IPS DF 4.7 (cell line): ENCODE data around the gene GRIK4.
A peak's percentile ranks its signal among the peaks of the same experiment; 100 is the strongest.

Source experiments
- DNase-seq: peaks from one replicate; pipeline ENCODE4 v3.0.0-alpha.2; 2013; ENCODE audit warnings: low spot score; ENCODE audit errors: extremely low read depth

The GRIK4 gene

GRCh38 chr11:120832481-120833238 lies 321.1 kb downstream of the GRIK4 start:
- DNase-seq: no peak

- DNase-seq: no peak
Observed at GRCh38 chr11:120834686-120835210, 323.2 kb downstream of the GRIK4 start.

- DNase-seq: no peak
Observed at GRCh38 chr11:120835601-120836228, 324.2 kb downstream of the GRIK4 start.

- DNase-seq: no peak
Observed at GRCh38 chr11:120837696-120838095, 326.1 kb downstream of the GRIK4 start.

- DNase-seq: no peak
Observed at GRCh38 chr11:120839201-120839600, 327.7 kb downstream of the GRIK4 start.

- DNase-seq: no peak
Observed at GRCh38 chr11:120839846-120840402, 328.4 kb downstream of the GRIK4 start.

- no peak for DNase-seq
Observed at GRCh38 chr11:120840661-120841060, 329.1 kb downstream of the GRIK4 start.

- no peak for DNase-seq
Observed at GRCh38 chr11:120841074-120841473, 329.5 kb downstream of the GRIK4 start.

GRCh38 chr11:120842195-120842594 lies 330.6 kb downstream of the GRIK4 start:
- no peak for DNase-seq

- DNase-seq: no peak
Observed at GRCh38 chr11:120853435-120853834, 341.9 kb downstream of the GRIK4 start.

GRCh38 chr11:120854988-120855387 lies 343.4 kb downstream of the GRIK4 start:
- DNase-seq: no peak

GRCh38 chr11:120857508-120857907 lies 346.0 kb downstream of the GRIK4 start:
- DNase-seq: no peak

- DNase-seq: no peak
Observed at GRCh38 chr11:120858740-120859139, 347.2 kb downstream of the GRIK4 start.

GRCh38 chr11:120859552-120860295 lies 348.2 kb downstream of the GRIK4 start:
- no peak for DNase-seq

GRCh38 chr11:120863359-120863758 lies 351.8 kb downstream of the GRIK4 start:
- no peak for DNase-seq

- no peak for DNase-seq
Observed at GRCh38 chr11:120867024-120867423, 355.5 kb downstream of the GRIK4 start.

- DNase-seq: peak; percentile 16
Observed at GRCh38 chr11:120867531-120867930, 356.0 kb downstream of the GRIK4 start.

- DNase-seq: no peak
Observed at GRCh38 chr11:120867988-120868387, 356.4 kb downstream of the GRIK4 start.

GRCh38 chr11:120869097-120869496 lies 357.5 kb downstream of the GRIK4 start:
- no peak for DNase-seq

- DNase-seq: no peak
Observed at GRCh38 chr11:120869516-120870011, 358.0 kb downstream of the GRIK4 start.

- DNase-seq: no peak
Observed at GRCh38 chr11:120871194-120871593, 359.6 kb downstream of the GRIK4 start.

GRCh38 chr11:120871924-120872323 lies 360.4 kb downstream of the GRIK4 start:
- DNase-seq: no peak
